ENCODE data around the gene DMRTC2. TPM values are rescaled to one million over a fixed set of nuclear protein-coding genes. Genes with fewer than 3 reads are reported as not detected.

The DMRTC2 gene
- total RNA-seq, 2 donors from 2014 or later = not detected

DNA sequence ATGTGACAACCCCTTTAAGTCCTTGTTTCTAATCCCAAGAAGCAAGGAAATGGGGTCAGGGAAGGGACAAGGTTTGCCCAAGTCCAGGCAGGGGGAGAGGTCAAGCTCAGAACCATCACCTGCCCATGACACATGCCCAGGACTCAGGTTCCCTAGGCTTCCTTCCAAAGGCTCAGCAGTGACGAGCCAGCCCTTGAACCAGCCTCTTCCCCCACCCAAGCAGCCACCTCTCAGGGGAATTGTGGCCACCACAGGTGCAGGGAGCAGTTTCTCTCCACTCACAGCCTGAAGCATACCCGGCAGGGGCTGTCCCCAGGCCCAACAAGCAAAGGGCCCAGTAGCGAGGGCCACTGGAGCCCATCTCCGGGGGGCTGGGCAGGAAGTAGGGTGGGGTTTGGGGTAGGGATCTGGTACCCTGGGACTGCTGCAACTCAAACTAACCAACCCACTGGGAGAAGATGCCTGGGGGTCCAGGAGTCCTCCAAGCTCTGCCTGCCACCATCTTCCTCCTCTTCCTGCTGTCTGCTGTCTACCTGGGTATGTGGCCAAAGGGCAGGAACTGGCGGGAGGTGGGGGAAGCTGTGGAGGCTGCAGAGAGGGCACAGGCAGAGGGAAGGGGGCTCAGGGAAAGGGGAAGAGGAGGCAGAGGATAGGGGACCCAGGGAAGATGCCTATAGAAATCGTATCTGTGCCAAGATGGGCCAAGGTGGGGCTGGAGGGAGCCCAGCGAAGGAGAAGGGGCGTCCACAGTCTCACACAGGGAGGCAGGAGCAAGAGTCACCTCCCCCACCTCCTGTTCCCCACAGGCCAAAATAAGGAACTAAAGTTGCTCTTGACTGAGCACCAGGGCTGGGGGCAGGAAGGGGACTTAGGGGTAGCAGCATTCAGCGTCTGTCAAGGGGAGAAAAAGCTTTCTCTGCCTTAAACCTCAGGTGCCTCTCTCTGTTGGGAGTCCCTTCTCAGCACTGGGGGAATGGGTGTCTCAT, 32.3 kb downstream of the DMRTC2 start, which contains the start of gene CD79A:
Gene CD79A, plus strand, starts transcription at position 433 of the 986 bp plus-strand sequence. Its CDS starts 26 bp downstream, at position 459.
- Mint-ChIP-seq H3K27ac (peak within 1 kb of the TSS; percentile 87 to 88), H3K36me3 (peaks cover 2 to 5% of the 10 kb centered on the region in 2 donors), H3K9me3 (no peaks in the 10 kb centered on the region)
- no peak for DNase-seq (ENCODE audit: low spot score in 2 of 2)
- peak in 1 of 2 donors; percentile 47 for ATAC-seq

GRCh38 chr19:41877916-41878905, 33.4 kb downstream of the DMRTC2 start:
- ATAC-seq = no peak
- Mint-ChIP-seq H3K27ac (peak overlapping the region; percentile 29 to 87), H3K9me3 (no peaks in the 10 kb centered on the region), H3K36me3 (peaks cover 9 to 10% of the 10 kb centered on the region in 2 donors)
- DNase-seq (ENCODE audit: low spot score in 2 of 2) = no peak

DNA sequence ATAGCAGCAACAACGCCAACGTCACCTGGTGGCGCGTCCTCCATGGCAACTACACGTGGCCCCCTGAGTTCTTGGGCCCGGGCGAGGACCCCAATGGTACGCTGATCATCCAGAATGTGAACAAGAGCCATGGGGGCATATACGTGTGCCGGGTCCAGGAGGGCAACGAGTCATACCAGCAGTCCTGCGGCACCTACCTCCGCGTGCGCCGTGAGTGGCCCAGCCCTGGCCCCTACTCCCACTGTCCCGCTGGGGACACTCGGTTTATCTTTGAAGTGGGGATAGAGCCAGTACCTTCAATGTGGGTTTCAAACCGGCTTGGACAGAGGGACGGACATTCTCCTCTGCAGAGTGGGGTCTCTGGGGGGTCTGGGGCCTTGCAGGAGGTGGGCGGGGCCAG, 34.2 kb downstream of the DMRTC2 start:
- ATAC-seq = no peak

DNA sequence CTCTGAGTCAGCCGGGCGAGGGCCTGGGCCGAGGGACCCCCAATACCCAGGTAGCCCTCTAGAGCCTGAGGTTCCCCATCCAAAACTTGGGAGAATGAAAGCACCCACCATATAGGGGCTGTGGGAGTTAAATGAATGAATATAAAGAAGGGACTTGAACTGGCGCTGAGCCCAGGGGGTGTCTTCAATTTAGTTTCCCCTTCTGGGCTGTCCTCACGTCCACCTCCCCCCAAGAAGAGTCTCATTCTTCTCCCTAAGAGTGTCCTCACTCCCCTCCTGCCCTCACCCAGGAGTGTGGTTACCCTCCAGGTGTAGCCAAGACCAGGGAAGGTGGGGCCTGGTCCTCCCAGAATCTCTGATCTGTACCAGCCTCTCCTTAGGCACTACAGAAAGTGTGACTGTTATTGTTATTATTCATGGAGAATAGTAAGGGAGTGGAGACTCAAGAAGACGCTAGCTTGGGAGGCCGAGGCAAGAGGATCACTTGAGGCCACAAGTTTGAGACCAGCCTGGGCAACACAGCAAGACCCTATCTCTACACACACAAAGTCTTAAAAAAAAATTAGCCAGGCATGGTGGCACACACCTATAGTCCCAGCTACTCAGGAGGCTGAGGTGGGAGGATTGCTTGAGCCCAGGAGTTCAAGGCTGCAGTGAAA, 35.0 kb downstream of the DMRTC2 start:
- ATAC-seq (no peak), DNase-seq (ENCODE audit: low spot score in 2 of 2) (no peak)
- H3K9me3 Mint-ChIP-seq = no peaks in the 10 kb centered on the region
- no peak overlapping the region for H3K27ac Mint-ChIP-seq
- H3K36me3 Mint-ChIP-seq = peaks cover 18 to 24% of the 10 kb centered on the region in 2 donors

More for the DNA sequence above, 34.2 kb downstream of the DMRTC2 start:
- H3K27ac Mint-ChIP-seq = peak overlapping the region in 1 of 2 donors; percentile 87
- no peak for DNase-seq (ENCODE audit: low spot score in 2 of 2)
- peaks cover 15 to 17% of the 10 kb centered on the region in 2 donors for H3K36me3 Mint-ChIP-seq
- H3K9me3 Mint-ChIP-seq = no peaks in the 10 kb centered on the region

DNA sequence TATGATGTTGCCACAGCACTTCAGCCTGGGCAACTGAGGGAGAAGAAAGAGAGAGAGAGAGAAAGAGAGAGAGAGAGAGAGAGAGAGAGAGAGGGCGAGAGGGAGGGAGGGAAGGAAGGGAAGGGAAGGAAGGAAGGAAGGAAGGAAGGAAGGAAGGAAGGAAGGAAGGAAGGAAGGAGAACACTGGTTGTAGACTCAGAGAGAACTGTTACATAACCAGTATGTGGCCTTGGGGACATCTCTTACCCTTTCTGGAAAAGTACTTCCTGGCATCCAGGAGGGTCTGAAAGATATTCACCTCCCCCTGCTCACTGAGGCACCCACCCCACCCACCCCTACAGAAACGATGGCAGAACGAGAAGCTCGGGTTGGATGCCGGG, 35.5 kb downstream of the DMRTC2 start:
- no peak overlapping the region for H3K27ac Mint-ChIP-seq
- no peak for ATAC-seq
- H3K9me3 Mint-ChIP-seq = no peaks in the 10 kb centered on the region
- H3K36me3 Mint-ChIP-seq = peaks cover 23 to 30% of the 10 kb centered on the region in 2 donors
- DNase-seq (ENCODE audit: low spot score in 2 of 2) = no peak

- ATAC-seq = no peak
Measured at GRCh38 chr19:41882568-41883462, 38.0 kb downstream of the DMRTC2 start, which contains the start of gene ARHGEF1. Gene ARHGEF1, plus strand, starts transcription at chr19:41883184. Its CDS starts 4,899 bp downstream, at chr19:41888083.

GRCh38 chr19:41883463-41883820, 38.6 kb downstream of the DMRTC2 start:
- no peaks in the 10 kb centered on the region for H3K9me3 Mint-ChIP-seq
- H3K36me3 Mint-ChIP-seq = peaks cover 30 to 38% of the 10 kb centered on the region in 2 donors
- peak overlapping the region; percentile 85 to 96 for H3K27ac Mint-ChIP-seq
- ATAC-seq (no peak), DNase-seq (ENCODE audit: low spot score in 2 of 2) (no peak)

More at GRCh38 chr19:41882568-41883462, 38.0 kb downstream of the DMRTC2 start, which contains the start of gene ARHGEF1:
- Mint-ChIP-seq H3K9me3 (no peaks in the 10 kb centered on the region), H3K36me3 (peaks cover 30 to 32% of the 10 kb centered on the region in 2 donors), H3K27ac (peak within 1 kb of the TSS; percentile 92 to 96)
- DNase-seq (ENCODE audit: low spot score in 2 of 2) = peak in 1 of 2 donors; percentile 55

- DNase-seq (ENCODE audit: low spot score in 2 of 2) = peak; percentile 80 to 91
- ATAC-seq = peak; percentile 54 to 78
- H3K36me3 Mint-ChIP-seq = peaks cover 30 to 43% of the 10 kb centered on the region in 2 donors
- peak overlapping the region; percentile 85 to 96 for H3K27ac Mint-ChIP-seq
- H3K9me3 Mint-ChIP-seq = no peaks in the 10 kb centered on the region
Measured at GRCh38 chr19:41883821-41884733, 39.2 kb downstream of the DMRTC2 start.

- peaks cover 35 to 56% of the 10 kb centered on the region in 2 donors for H3K36me3 Mint-ChIP-seq
- peak; percentile 47 to 67 for ATAC-seq
- DNase-seq (ENCODE audit: low spot score in 2 of 2) = peak; percentile 59 to 78
- no peaks in the 10 kb centered on the region for H3K9me3 Mint-ChIP-seq
- peak overlapping the region; percentile 23 to 85 for H3K27ac Mint-ChIP-seq
Measured at GRCh38 chr19:41886761-41887710, 42.2 kb downstream of the DMRTC2 start.

DNA sequence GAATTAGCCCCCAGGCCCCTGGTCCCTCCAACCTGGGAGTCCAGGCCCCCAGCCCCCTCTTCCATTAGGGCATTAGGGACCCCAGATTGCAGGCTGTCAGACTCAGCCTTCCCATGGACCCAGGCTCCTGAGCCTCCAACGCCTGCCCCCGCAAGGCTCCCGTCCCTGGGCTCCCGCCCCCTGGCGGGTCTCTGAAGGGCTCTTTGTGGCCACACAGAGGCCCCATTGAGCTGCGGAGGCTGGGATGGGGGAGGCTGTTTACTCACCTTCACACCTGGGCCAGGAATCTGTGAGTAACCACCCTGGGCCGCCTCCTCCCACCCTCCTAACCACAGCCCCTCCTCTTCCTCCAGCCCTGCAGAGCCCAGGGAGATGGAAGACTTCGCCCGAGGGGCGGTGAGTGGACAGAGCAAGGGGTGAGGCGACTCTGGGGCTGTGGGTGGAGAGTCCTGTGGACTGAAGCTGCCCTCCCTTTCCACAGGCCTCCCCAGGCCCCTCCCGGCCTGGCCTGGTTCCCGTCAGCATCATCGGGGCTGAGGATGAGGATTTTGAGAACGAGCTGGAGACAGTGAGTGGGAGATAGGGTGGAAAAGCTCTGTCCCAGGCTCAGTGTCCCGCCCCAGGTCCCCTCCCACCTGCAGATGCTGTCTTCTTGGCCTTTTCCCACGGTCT, 43.0 kb downstream of the DMRTC2 start:
- H3K9me3 Mint-ChIP-seq = no peaks in the 10 kb centered on the region
- DNase-seq (ENCODE audit: low spot score in 2 of 2) (peak; percentile 82 to 91), ATAC-seq (peak; percentile 74 to 78)
- H3K36me3 Mint-ChIP-seq = peaks cover 28 to 49% of the 10 kb centered on the region in 2 donors
- peak overlapping the region; percentile 23 to 85 for H3K27ac Mint-ChIP-seq

- peaks cover 21 to 42% of the 10 kb centered on the region in 2 donors for H3K36me3 Mint-ChIP-seq
- H3K27ac Mint-ChIP-seq = peak overlapping the region; percentile 76 to 85
- no peak for ATAC-seq
- H3K9me3 Mint-ChIP-seq = no peaks in the 10 kb centered on the region
- no peak for DNase-seq (ENCODE audit: low spot score in 2 of 2)
Measured at GRCh38 chr19:41888926-41889325, 44.1 kb downstream of the DMRTC2 start.

DNA sequence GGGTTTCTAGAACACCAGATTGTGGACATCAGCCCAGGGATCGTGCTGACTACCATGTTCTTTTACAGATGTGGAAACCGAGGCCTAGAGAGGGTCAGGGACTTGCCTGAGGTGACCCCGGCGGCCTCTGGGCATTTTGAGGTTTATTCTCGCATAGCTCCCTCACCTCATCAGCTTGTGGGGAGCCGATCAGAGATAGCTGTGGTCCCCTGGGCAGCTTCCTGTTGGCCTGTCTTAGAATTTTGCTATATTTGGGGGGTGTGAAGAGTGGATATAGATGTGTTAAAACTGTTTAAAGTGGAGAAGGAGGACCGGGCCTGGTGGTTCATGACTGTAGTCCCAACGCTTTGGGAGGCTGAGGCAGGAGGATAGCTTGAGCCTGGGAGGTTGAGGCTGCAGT, 45.1 kb downstream of the DMRTC2 start:
- no peaks in the 10 kb centered on the region for H3K9me3 Mint-ChIP-seq
- DNase-seq (ENCODE audit: low spot score in 2 of 2) (no peak), ATAC-seq (no peak)
- peaks cover 11 to 37% of the 10 kb centered on the region in 2 donors for H3K36me3 Mint-ChIP-seq
- peak overlapping the region in 1 of 2 donors; percentile 85 for H3K27ac Mint-ChIP-seq

- no peaks in the 10 kb centered on the region for H3K9me3 Mint-ChIP-seq
- H3K36me3 Mint-ChIP-seq = peaks cover 6 to 34% of the 10 kb centered on the region in 2 donors
Measured at GRCh38 chr19:41890936-41891335, 46.1 kb downstream of the DMRTC2 start.

More at GRCh38 chr19:41890936-41891335, 46.1 kb downstream of the DMRTC2 start:
- DNase-seq (ENCODE audit: low spot score in 2 of 2) (no peak), ATAC-seq (no peak)
- H3K27ac Mint-ChIP-seq = no peak overlapping the region

Measured in activated naive CD4-positive, alpha-beta T cell treated with anti-CD3 and anti-CD28 coated beads, Interleukin-2, amount 50 U/mL, for 72 hours (primary cell).